ENCODE measurements around the gene RNF114. TPM values are rescaled to one million over a fixed set of nuclear protein-coding genes. Genes with fewer than 3 reads are reported as not detected.

RNF114 gene
- total RNA-seq, 4 donors from 2014 or later = 136 to 193 (median 176) TPM

- TF ChIP-seq CTCF (IDR thresholded peaks at IDR 0.05; ENCODE audit: low read depth) = no peak
Measured at GRCh38 chr20:49914310-49915117, 21.7 kb upstream of the RNF114 start.

DNA sequence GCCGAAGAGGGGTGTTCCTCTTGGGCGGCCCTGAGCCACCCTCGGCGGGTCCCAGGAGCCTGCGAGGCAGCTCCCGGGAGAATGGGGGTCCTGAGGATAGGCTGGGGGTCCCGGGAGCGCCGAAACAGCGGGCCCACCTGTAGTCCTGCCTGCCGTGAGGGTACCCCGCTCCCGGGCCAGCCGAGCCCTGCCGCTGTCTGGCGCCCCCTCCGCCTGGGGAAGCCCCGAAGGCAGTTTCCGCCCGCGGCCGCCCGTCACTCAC is 21.1 kb upstream of the RNF114 start:
- TF ChIP-seq CTCF (IDR thresholded peaks at IDR 0.05; ENCODE audit: low read depth) = no peak

DNA sequence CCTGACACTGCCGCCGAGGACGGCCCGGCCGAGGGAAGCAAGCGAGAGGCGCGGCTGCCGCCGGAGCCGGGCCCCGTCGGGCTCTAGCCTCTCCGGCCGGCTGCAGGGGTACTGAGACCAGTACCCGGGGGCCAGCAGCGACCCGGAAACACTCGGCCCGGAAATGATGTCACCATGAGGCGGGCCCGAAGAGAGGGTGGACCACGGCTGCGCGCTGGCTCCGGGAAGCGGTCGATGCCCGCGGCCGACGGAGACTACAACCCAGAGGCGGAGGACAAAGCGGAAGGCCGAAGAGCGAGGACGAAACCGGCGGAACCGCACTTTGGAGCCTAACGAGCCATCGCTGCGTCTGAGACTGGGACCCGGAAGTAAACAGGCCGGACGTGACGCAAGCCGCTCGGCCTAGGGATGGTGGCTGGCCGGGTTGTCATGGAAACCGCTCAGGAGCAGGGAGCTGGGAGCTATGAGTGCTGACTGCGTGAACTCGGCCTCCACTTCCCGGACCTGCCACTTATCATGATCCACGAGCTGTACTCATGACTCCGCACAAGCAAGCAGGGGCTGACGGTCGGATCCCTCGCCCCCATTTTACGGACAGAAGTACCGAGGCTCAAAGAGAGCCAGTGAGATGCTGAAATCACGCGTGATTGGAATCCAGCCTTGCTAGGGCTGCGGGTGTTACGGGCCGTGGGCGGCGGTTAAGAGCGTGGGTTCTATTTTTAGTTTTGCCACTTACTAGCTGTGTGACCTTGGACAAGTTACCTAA is 20.6 kb upstream of the RNF114 start, which contains the start of gene SPATA2:
SPATA2 (minus strand) TSS at position 150 of the 766 bp plus-strand sequence. CDS start 7,039 bp downstream, outside the sequence.
- no peak for TF ChIP-seq CTCF (IDR thresholded peaks at IDR 0.05; ENCODE audit: low read depth)

GRCh38 chr20:49916146-49917002 is 19.8 kb upstream of the RNF114 start:
- TF ChIP-seq CTCF (IDR thresholded peaks at IDR 0.05; ENCODE audit: low read depth) = no peak

DNA sequence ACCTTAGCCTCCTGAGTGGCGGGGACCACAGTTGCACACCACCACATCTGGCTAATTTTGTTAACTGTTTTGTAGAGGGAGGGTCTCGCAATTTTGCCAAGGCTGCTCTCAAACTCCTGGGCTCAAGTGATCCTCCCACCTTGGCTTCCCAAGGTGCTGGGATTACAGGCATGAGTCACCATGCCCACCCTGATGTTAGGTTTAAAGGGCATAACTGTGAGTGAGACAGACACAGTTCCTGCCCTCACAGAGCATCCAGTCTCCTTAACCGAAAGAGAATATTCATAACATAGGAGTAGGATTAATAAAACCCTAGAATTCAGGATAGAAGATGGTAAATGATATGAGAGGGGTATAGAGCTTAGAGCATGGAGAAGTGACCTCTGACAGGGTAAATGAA is 17.8 kb upstream of the RNF114 start:
- TF ChIP-seq CTCF (IDR thresholded peaks at IDR 0.05; ENCODE audit: low read depth) = no peak

GRCh38 chr20:49919009-49919408 is 17.2 kb upstream of the RNF114 start:
- TF ChIP-seq CTCF (IDR thresholded peaks at IDR 0.05; ENCODE audit: low read depth) = no peak

GRCh38 chr20:49919461-49919860 is 16.7 kb upstream of the RNF114 start:
- no peak for TF ChIP-seq CTCF (IDR thresholded peaks at IDR 0.05; ENCODE audit: low read depth)

Measured in subcutaneous adipose tissue (tissue), 4 donors.